Aorta (tissue), 5 donors: Measurements from ENCODE around the gene GLDN. TPM values are rescaled to one million over a fixed set of nuclear protein-coding genes. Genes with fewer than 3 reads are reported as not detected.

Source experiments
- ATAC-seq: fragments of 200-7000 bp; cut with Tn5 transposase; one replicate; pipeline ENCODE4 v1.9.1; 2022; ENCODE audit warnings: moderate library complexity; ENCODE audit not compliant: low FRiP score
- DNase-seq, 2 donors: peaks; one replicate each; pipeline ENCODE4 v3.0.0-alpha.2; 2020
- H3K27ac ChIP-seq, 2 donors: one replicate each; pipeline ENCODE4 v1.5.1; 2013; ENCODE audit warnings: low read length in 2 of 2, mild to moderate bottlenecking in 2 of 2, moderate library complexity in 2 of 2, control low read depth in 1 of 2, inconsistent platforms in 1 of 2, low read depth in 1 of 2
- H3K27me3 ChIP-seq, 2 donors: one replicate each; pipeline ENCODE4 v1.6.1; 2013; ENCODE audit warnings: control low read depth in 1 of 2, low read length in 1 of 2, mild to moderate bottlenecking in 1 of 2, moderate library complexity in 1 of 2; ENCODE audit not compliant: insufficient read depth in 2 of 2, control insufficient read depth in 1 of 2
- H3K36me3 ChIP-seq, 2 donors: one replicate each; pipeline ENCODE4 v1.6.1; 2013; ENCODE audit warnings: control low read depth in 1 of 2, low read length in 1 of 2, mild to moderate bottlenecking in 1 of 2; ENCODE audit not compliant: insufficient read depth in 2 of 2, control insufficient read depth in 1 of 2
- H3K4me1 ChIP-seq, 2 donors: one replicate each; pipeline ENCODE4 v1.6.1; 2013; ENCODE audit warnings: low read length in 2 of 2, control low read depth in 1 of 2, mild to moderate bottlenecking in 1 of 2, moderate library complexity in 1 of 2; ENCODE audit not compliant: insufficient read depth in 2 of 2, control insufficient read depth in 1 of 2
- H3K4me3 ChIP-seq, 2 donors: one replicate each; pipeline ENCODE4 v1.5.1; 2013; ENCODE audit warnings: low read length in 2 of 2, control low read depth in 1 of 2, mild to moderate bottlenecking in 1 of 2
- H3K9me3 ChIP-seq: one replicate; pipeline ENCODE4 v1.6.1; 2013; ENCODE audit warnings: mild to moderate bottlenecking, low read length; ENCODE audit not compliant: control insufficient read depth
- WGBS, 2 donors: extraction: QIAGEN DNeasy Blood & Tissue Kit; methylation state at CpG; one replicate each; pipeline ENCODE4 v1.1.7; 2013; 5-methylcytosine and 5-hydroxymethylcytosine counted together
- intact Hi-C, 2 donors: fragments of 100-400 bp; cut with DNase I; formaldehyde crosslinking; loops; one replicate each; pipeline versions ENCODE4 v1.14.2 to v1.15.0; 2022
- polyA plus RNA-seq, 2 donors: library from polyadenylated mRNA; stranded (reverse); fragments of 200-250 nt; gene quantifications; one replicate each; pipeline ENCODE4 v1.2.3, GENCODE V29; 2013
- total RNA-seq, 2 donors: library from RNA; stranded (reverse); fragmentation: NEBNext Ultra II Directional; extraction: Animal tissue kit (Norgen Biotek cat#: 25700); gene quantifications; one replicate each; pipeline ENCODE4 v1.2.1, GENCODE V29; 2021
- donor health status: healthy with polysubstance abuse.
- donor health status: Bipolar disorder and iron deficiency.
- donor health status: DM: no; HTN: no; CAD: no.
- donor health status: DM: no; HTN: no; CAD: no.
- donor health status: DM: yes; HTN: yes; CAD: no.

The GLDN gene
- total and polyA plus RNA-seq, 4 donors = 3.0 to 49.2 (median 15.9) TPM

DNA sequence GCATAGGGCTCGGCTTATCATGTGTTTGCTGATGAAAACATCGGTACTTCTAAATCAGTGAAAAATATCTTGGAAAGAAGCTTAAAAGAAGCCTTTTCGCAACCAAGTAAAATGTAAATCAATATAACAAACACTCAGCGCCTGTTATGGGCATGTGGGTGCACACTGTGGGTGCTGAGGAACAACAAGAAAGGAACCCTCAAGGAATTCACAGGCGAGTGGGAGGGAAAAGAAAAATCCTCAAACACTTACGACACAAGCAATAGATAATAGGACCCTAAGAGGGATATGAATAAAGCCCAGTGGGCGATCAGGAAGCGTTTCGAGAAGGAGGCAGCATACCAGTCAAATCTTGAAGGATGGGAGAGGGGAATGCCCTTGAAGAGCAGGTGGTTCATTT is 21.9 kb downstream of the GLDN start:
- Histone ChIP-seq H3K9me3 (no peaks in the 10 kb centered on the region), H3K4me1 (no peaks in the 10 kb centered on the region), H3K4me3 (no peak overlapping the region), H3K36me3 (no peaks in the 10 kb centered on the region), H3K27ac (no peak overlapping the region), H3K27me3 (no peaks in the 10 kb centered on the region)
- WGBS, 2 donors = 80 to 82% methylated on average over 9 of the region's 9 CpGs
- intact Hi-C loops = no loop called here
- DNase-seq (no peak), ATAC-seq (no peak)

GRCh38 chr15:51365417-51365816 is 24.0 kb downstream of the GLDN start:
- no peak overlapping the region for H3K27ac ChIP-seq
- no peak for DNase-seq
- H3K4me3 ChIP-seq = no peak overlapping the region
- intact Hi-C loops = no loop called here
- H3K27me3 ChIP-seq = no peaks in the 10 kb centered on the region
- peaks cover 0 to 5% of the 10 kb centered on the region in 2 donors for H3K4me1 ChIP-seq
- ATAC-seq = no peak
- H3K9me3 ChIP-seq = no peaks in the 10 kb centered on the region
- WGBS, 2 donors = 94% methylated on average over 6 of the region's 6 CpGs
- no peaks in the 10 kb centered on the region for H3K36me3 ChIP-seq

- H3K4me3 ChIP-seq = no peak overlapping the region
- ATAC-seq = no peak
- WGBS, 2 donors = 81 to 97% methylated on average over 5 of the region's 5 CpGs
- no peaks in the 10 kb centered on the region for H3K27me3 ChIP-seq
- H3K27ac ChIP-seq = no peak overlapping the region
- H3K36me3 ChIP-seq = no peaks in the 10 kb centered on the region
- no peak for DNase-seq
- peaks cover 0 to 5% of the 10 kb centered on the region in 2 donors for H3K4me1 ChIP-seq
- intact Hi-C loops = no loop called here
- no peaks in the 10 kb centered on the region for H3K9me3 ChIP-seq
Observed at GRCh38 chr15:51366071-51366470, 24.6 kb downstream of the GLDN start.

DNA sequence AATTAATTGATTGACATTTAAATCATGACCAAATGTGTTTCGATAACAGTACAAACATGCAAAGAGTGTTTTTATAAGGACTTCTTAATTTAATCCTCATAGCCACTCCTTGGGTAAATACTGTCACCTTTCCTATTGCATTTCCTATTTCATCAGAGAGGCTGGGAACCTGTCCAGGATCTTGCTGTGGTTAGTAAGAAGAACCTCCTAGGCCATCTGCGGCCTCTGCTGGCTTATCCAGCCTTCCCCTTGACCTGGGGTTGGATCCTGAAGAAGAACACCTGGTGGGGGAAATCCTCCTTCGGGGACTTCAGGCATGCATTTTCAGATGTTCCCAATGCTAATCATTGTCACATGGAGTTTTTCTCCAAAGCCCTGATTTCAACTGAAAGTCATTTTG is 25.5 kb downstream of the GLDN start:
- DNase-seq (no peak), ATAC-seq (peak; percentile 56)
- 91 to 92% methylated on average over 3 of the region's 3 CpGs for WGBS, 2 donors

GRCh38 chr15:51367322-51367976 is 26.0 kb downstream of the GLDN start:
- peak; percentile 15 for ATAC-seq

More for the DNA sequence above, 25.5 kb downstream of the GLDN start:
- Histone ChIP-seq H3K36me3 (no peaks in the 10 kb centered on the region), H3K27me3 (no peaks in the 10 kb centered on the region), H3K27ac (no peak overlapping the region), H3K4me1 (peaks cover 1 to 5% of the 10 kb centered on the region in 2 donors), H3K9me3 (no peaks in the 10 kb centered on the region), H3K4me3 (no peak overlapping the region)
- intact Hi-C loops = no loop called here

GRCh38 chr15:51368307-51368706 is 26.9 kb downstream of the GLDN start:
- no peak overlapping the region for H3K27ac ChIP-seq
- H3K9me3 ChIP-seq = no peaks in the 10 kb centered on the region
- no peak overlapping the region for H3K4me3 ChIP-seq
- H3K4me1 ChIP-seq = peaks cover 1 to 5% of the 10 kb centered on the region in 2 donors
- no peak for DNase-seq
- 86 to 89% methylated on average over 6 of the region's 6 CpGs for WGBS, 2 donors
- intact Hi-C loops = no loop called here
- H3K27me3 ChIP-seq = no peaks in the 10 kb centered on the region
- H3K36me3 ChIP-seq = no peaks in the 10 kb centered on the region
- ATAC-seq = no peak

More at GRCh38 chr15:51367322-51367976, 26.0 kb downstream of the GLDN start:
- Histone ChIP-seq H3K4me3 (no peak overlapping the region), H3K27me3 (no peaks in the 10 kb centered on the region), H3K36me3 (no peaks in the 10 kb centered on the region), H3K4me1 (peaks cover 1 to 5% of the 10 kb centered on the region in 2 donors), H3K27ac (no peak overlapping the region), H3K9me3 (no peaks in the 10 kb centered on the region)
- DNase-seq = no peak
- intact Hi-C loops = no loop called here
- WGBS, 2 donors = 89 to 90% methylated on average over 10 of the region's 10 CpGs

- ATAC-seq (no peak), DNase-seq (no peak)
- Histone ChIP-seq H3K9me3 (no peaks in the 10 kb centered on the region), H3K4me3 (no peak overlapping the region), H3K4me1 (peaks cover 1 to 5% of the 10 kb centered on the region in 2 donors), H3K27me3 (no peaks in the 10 kb centered on the region), H3K36me3 (no peaks in the 10 kb centered on the region), H3K27ac (no peak overlapping the region)
- 59 to 63% methylated on average over 3 of the region's 3 CpGs for WGBS, 2 donors
- intact Hi-C loops = no loop called here
Observed at GRCh38 chr15:51368751-51369450, 27.4 kb downstream of the GLDN start.

GRCh38 chr15:51369451-51369761 is 28.0 kb downstream of the GLDN start:
- DNase-seq (no peak), ATAC-seq (no peak)
- Histone ChIP-seq H3K4me3 (no peak overlapping the region), H3K9me3 (no peaks in the 10 kb centered on the region), H3K4me1 (peaks cover 1 to 5% of the 10 kb centered on the region in 2 donors), H3K27ac (no peak overlapping the region), H3K27me3 (no peaks in the 10 kb centered on the region), H3K36me3 (no peaks in the 10 kb centered on the region)
- WGBS, 2 donors = 88 to 100% methylated on average over 1 of the region's 1 CpG
- intact Hi-C loops = no loop called here

GRCh38 chr15:51371266-51371665 is 29.8 kb downstream of the GLDN start:
- intact Hi-C loops = no loop called here
- no peaks in the 10 kb centered on the region for H3K27me3 ChIP-seq
- H3K9me3 ChIP-seq = no peaks in the 10 kb centered on the region

More at GRCh38 chr15:51371266-51371665, 29.8 kb downstream of the GLDN start:
- no peaks in the 10 kb centered on the region for H3K36me3 ChIP-seq
- H3K27ac ChIP-seq = no peak overlapping the region
- H3K4me3 ChIP-seq = no peak overlapping the region
- no peak for ATAC-seq
- 66 to 75% methylated on average over 1 of the region's 1 CpG for WGBS, 2 donors
- DNase-seq = no peak
- peaks cover 1 to 5% of the 10 kb centered on the region in 2 donors for H3K4me1 ChIP-seq
